Measurements from ENCODE around the gene VRK1. TPM values are rescaled to one million over a fixed set of nuclear protein-coding genes. Genes with fewer than 3 reads are reported as not detected.
"Not testable (repeated sequence)": the region's sequence is repeated elsewhere in the genome, so short reads cannot be mapped to it uniquely, and the experiment has no call there.

VRK1 gene, protein sequence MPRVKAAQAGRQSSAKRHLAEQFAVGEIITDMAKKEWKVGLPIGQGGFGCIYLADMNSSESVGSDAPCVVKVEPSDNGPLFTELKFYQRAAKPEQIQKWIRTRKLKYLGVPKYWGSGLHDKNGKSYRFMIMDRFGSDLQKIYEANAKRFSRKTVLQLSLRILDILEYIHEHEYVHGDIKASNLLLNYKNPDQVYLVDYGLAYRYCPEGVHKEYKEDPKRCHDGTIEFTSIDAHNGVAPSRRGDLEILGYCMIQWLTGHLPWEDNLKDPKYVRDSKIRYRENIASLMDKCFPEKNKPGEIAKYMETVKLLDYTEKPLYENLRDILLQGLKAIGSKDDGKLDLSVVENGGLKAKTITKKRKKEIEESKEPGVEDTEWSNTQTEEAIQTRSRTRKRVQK
- 33.9 and 46.9 TPM in 2 replicates for total RNA-seq (2014; rRNA removed; shearing (Covaris generic))

- peak; percentile 91 for DNase-seq (ENCODE audit: low read depth)
Measured at GRCh38 chr14:96796851-96797581, at the start of gene VRK1. Gene VRK1, plus strand, starts transcription at chr14:96797382. Its CDS starts 36,090 bp downstream, at chr14:96833472.

DNA sequence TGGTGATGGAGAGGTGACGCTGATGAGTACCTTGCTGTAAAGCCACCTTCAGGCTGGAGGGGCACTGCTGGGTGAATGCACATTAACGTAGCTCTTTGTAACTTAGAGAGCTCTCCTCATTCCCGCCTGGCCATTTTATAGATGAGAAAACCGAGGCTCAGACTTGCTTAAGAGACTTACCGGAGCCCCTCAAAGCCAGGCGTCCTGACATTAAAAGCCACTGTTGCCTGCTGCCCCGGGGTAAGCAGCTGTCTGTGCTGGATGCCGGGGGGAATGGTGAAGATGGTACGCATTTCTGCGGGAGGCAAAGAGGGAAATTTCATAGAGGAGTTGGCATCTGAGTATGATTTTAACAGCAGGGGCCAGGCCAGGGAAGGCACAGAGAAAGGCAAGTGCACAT is 49.6 kb upstream of the VRK1 start:
- no peak for DNase-seq (ENCODE audit: low read depth)

- DNase-seq (ENCODE audit: low read depth), result no peak
Measured at GRCh38 chr14:96748362-96748761, 48.8 kb upstream of the VRK1 start.

- DNase-seq (ENCODE audit: low read depth), result no peak
Measured at GRCh38 chr14:96751505-96751904, 45.7 kb upstream of the VRK1 start.

GRCh38 chr14:96752125-96752524 is 45.1 kb upstream of the VRK1 start:
- no peak for DNase-seq (ENCODE audit: low read depth)

DNA sequence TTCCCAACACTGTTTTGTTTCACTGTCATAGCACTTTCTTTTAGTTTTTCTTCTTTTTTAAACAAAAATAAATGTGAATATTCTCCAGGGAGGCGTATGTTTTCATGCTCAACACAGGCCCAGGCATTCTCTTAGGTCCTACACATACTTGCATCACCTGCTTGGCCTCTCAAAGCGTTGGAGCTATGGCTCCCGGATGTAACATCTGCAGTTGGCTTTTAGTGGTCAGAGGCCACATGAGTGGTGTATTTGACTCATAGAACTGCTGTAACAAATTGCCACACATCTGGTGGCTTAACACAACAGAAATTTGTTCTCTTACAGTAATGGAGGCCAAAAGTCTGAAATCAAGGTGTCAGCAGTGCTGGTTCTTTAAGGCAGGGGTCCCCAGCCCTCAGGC is 44.6 kb upstream of the VRK1 start:
- DNase-seq (ENCODE audit: low read depth), result peak; percentile 9

- peak; percentile 53 for DNase-seq (ENCODE audit: low read depth)
Measured at GRCh38 chr14:96754162-96754844, 42.9 kb upstream of the VRK1 start.

GRCh38 chr14:96754845-96755184 is 42.4 kb upstream of the VRK1 start:
- no peak for DNase-seq (ENCODE audit: low read depth)

DNA sequence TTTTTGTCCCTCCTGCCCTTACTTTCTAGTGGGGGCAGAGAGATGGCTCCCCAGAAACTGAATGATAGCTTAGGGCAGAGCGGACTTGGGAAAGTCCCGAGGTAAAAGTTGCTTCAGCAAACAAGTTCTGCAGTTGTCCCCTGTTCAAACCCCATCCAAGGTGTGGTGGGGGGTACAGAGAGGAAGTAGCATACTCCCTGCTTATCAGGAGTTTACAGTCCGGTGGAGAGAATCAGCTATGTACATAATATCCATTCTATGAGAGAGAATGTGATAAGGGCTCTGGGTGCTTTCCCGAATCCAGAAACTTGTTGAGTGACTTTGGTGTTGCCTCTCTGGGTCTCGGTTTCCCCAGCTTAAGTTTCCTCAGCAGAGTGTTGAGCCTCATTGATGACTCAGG is 40.4 kb upstream of the VRK1 start:
- no peak for DNase-seq (ENCODE audit: low read depth)

GRCh38 chr14:96757456-96757855 is 39.7 kb upstream of the VRK1 start:
- no peak for DNase-seq (ENCODE audit: low read depth)

- DNase-seq (ENCODE audit: low read depth), result no peak
Measured at GRCh38 chr14:96761066-96761465, 36.1 kb upstream of the VRK1 start.

DNA sequence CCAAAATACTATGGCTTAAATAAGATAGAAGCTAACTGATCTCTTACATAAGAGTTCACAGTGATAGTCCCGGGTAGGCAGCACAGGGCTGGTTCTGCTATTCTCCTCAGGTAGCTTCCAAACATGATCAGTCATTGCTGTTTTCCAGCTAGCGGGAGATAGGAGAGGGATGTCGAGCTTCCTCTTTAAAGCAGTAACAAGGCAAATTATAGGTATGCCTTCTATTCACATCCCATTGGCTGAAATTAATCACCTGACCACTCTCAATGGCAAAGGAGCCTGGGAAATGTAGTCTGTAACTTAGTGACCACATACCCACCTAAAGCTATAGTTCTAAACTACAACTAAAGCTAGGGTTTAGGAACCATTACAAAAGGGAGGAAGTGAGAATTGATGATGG is 34.5 kb upstream of the VRK1 start:
- peak; percentile 46 for DNase-seq (ENCODE audit: low read depth)

DNA sequence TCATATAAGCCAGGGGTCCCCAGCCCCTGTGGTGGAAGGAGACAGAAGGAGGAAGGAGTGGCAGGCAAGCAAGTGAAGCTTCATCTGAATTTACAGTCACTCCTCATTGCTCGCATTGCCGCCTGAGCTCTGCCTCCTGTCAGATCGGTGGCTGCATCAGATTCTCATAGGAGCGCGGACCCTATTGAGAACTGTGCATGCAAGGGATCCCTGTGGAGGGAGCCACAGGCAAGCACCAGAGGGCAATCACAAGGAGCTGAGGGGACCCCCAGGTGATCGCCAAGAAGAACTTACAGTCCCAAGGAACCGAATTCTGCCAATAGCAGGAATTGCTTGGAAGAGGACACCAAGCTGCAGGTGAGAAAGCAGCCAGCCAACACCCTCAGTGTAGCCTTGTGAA is 33.2 kb upstream of the VRK1 start:
- DNase-seq (ENCODE audit: low read depth), result no peak

DNA sequence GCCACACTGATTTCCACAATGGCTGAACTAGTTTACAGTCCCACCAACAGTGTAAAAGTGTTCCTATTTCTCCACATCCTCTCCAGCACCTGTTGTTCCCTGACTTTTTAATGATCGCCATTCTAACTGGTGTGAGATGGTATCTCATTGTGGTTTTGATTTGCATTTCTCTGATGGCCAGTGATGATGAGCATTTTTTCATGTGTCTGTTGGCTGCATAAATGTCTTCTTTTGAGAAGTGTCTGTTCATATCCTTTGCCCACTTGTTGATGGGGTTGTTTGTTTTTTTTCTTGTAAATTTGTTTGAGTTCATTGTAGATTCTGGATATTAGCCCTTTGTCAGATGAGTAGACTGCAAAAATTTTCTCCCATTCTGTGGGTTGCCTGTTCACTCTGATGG is 32.0 kb upstream of the VRK1 start:
- DNase-seq (ENCODE audit: low read depth), result not testable (repeated sequence)

DNA sequence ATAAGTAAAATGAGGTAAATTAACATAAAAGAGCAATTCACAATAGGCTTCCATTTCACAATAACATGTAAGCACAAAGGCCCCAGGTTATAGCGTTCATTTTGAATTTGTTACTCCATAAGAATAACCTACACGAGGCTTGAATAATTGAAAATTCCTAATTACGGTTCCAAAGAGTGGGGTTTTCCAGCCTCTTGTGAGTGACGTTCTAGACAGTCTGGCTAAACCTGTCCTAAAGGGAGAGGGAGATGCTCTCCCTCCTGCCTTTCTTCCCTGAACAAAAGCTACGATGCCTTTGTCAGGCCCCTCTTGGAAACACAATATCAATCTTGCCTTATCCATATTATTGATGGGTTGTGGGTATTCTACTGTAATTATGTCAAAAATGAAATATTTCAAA is 24.3 kb upstream of the VRK1 start:
- no peak for DNase-seq (ENCODE audit: low read depth)

DNA sequence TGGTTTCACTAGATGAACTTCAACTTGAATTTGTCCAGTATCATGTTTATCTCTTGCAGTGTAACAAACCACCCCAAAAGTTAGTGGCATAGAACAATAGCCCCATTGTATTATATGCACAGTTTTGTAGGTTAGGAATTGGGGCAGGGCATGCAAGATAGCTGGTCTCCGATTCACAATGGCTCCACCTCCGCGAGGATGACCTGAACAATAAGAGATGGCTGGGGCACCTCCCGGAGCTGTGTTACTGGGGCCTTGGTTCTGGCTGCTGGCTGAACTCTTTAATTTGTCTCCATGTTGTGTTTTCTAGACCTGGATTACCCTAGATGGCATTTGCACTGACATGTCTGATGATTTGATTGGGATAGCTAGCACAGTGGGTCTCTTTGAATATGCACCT is 20.4 kb upstream of the VRK1 start:
- no peak for DNase-seq (ENCODE audit: low read depth)

DNA sequence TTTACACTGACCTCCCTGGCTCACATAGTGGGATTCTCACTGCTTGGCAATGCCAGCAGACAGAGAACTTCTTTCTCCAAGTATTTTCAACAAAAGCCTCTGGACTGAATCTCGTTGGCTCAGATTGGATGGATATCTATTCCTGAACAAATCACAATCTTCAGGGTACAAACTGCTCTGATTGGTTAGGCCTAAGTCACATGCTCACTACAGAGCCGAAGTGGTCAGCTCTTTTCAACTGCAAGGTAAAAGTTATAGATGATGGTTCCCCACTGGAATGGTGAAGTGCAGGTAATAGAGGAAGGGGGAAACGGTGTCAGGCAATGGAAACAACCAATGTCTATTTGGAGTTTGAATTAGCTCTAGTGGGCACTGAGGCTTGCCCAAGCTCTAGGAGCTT is 16.7 kb upstream of the VRK1 start:
- DNase-seq (ENCODE audit: low read depth), result no peak

GRCh38 chr14:96781371-96781770 is 15.8 kb upstream of the VRK1 start:
- no peak for DNase-seq (ENCODE audit: low read depth)

- DNase-seq (ENCODE audit: low read depth), result no peak
Measured at GRCh38 chr14:96782436-96782835, 14.7 kb upstream of the VRK1 start.

GRCh38 chr14:96783043-96783914 is 13.9 kb upstream of the VRK1 start:
- DNase-seq (ENCODE audit: low read depth), result peak; percentile 9

DNA sequence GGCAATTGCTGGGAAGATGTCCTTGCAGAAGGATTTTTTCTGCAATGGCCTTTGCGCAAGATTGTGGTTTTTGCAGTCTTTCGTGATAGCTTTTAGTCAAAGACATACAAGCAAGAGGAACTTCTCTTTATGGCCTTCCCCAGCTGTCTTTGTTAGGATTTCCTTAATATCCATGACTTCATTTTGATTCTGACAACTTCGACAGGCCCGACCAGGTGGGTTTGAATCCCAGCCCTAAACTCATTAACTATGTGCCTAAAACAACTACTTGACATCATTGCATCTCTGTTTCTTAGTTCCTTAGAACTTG is 13.3 kb upstream of the VRK1 start:
- DNase-seq (ENCODE audit: low read depth), result peak; percentile 7

GRCh38 chr14:96790186-96790585 is 7.0 kb upstream of the VRK1 start:
- no peak for DNase-seq (ENCODE audit: low read depth)

Data from M059J (cell line).